Activated CD4-positive, alpha-beta T cell treated with anti-CD3 and anti-CD28 coated beads for 36 hours (primary cell): ENCODE results near the gene UGGT1. TPM values are rescaled to one million over a fixed set of nuclear protein-coding genes. Genes with fewer than 3 reads are reported as not detected.
A peak's percentile ranks its signal among the peaks of the same experiment; 100 is the strongest.

ENCODE experiments used
- ATAC-seq: fragments of 200-7000 bp; cut with Tn5 transposase; one replicate; pipeline ENCODE4 v1.10.0; 2021; ENCODE audit warnings: mild to moderate bottlenecking, moderate library complexity
- CTCF ChIA-PET: fragments of 350-600 bp; sonication (Branson Sonifier 250); formaldehyde crosslinking; loops from one replicate; lab custom pipeline; 2021; ENCODE audit warnings: antibody characterized with exemption; lab: Charles Lee
- POLR2A ChIA-PET: fragments of 350-600 bp; sonication (Branson Sonifier 250); formaldehyde crosslinking; loops from one replicate; lab custom pipeline; 2021; ENCODE audit warnings: antibody characterized with exemption, inconsistent platforms; lab: Charles Lee
- DNase-seq: peaks from one replicate; pipeline ENCODE4 v3.0.0-alpha.2; 2020
- H3K27ac Mint-ChIP-seq: one replicate; pipeline ENCODE4 v1.8.0; 2021; ENCODE audit warnings: mixed read lengths
- H3K27me3 Mint-ChIP-seq: one replicate; pipeline ENCODE4 v1.8.0; 2021; ENCODE audit warnings: mixed read lengths
- H3K36me3 Mint-ChIP-seq: one replicate; pipeline ENCODE4 v1.8.0; 2021; ENCODE audit warnings: low read depth, mixed read lengths
- H3K4me1 Mint-ChIP-seq: one replicate; pipeline ENCODE4 v1.8.0; 2021; ENCODE audit warnings: mixed read lengths
- H3K4me3 Mint-ChIP-seq: one replicate; pipeline ENCODE4 v1.8.0; 2021; ENCODE audit warnings: mild to moderate bottlenecking, moderate library complexity, mixed read lengths
- H3K9me3 Mint-ChIP-seq: one replicate; pipeline ENCODE4 v1.8.0; 2021; ENCODE audit warnings: low read depth, mixed read lengths
- intact Hi-C, 2 experiments: fragments of 100-400 bp; cut with DNase I in 1 of 2; cut with micrococcal nuclease in 1 of 2; formaldehyde crosslinking; loops; one replicate each; pipeline versions ENCODE4 v1.14.2 to v1.15.1; 2022 to 2024; cut with DNase I, micrococcal nuclease
- total RNA-seq, 2 experiments: library from RNA; stranded (reverse); gene quantifications; one replicate each; pipeline ENCODE4 v1.2.3, GENCODE V29; 2021

UGGT1 gene, protein sequence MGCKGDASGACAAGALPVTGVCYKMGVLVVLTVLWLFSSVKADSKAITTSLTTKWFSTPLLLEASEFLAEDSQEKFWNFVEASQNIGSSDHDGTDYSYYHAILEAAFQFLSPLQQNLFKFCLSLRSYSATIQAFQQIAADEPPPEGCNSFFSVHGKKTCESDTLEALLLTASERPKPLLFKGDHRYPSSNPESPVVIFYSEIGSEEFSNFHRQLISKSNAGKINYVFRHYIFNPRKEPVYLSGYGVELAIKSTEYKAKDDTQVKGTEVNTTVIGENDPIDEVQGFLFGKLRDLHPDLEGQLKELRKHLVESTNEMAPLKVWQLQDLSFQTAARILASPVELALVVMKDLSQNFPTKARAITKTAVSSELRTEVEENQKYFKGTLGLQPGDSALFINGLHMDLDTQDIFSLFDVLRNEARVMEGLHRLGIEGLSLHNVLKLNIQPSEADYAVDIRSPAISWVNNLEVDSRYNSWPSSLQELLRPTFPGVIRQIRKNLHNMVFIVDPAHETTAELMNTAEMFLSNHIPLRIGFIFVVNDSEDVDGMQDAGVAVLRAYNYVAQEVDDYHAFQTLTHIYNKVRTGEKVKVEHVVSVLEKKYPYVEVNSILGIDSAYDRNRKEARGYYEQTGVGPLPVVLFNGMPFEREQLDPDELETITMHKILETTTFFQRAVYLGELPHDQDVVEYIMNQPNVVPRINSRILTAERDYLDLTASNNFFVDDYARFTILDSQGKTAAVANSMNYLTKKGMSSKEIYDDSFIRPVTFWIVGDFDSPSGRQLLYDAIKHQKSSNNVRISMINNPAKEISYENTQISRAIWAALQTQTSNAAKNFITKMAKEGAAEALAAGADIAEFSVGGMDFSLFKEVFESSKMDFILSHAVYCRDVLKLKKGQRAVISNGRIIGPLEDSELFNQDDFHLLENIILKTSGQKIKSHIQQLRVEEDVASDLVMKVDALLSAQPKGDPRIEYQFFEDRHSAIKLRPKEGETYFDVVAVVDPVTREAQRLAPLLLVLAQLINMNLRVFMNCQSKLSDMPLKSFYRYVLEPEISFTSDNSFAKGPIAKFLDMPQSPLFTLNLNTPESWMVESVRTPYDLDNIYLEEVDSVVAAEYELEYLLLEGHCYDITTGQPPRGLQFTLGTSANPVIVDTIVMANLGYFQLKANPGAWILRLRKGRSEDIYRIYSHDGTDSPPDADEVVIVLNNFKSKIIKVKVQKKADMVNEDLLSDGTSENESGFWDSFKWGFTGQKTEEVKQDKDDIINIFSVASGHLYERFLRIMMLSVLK (N-terminal part only)
- 10 to 100 TPM; 50.0 to 67.2 TPM for total RNA-seq

DNA sequence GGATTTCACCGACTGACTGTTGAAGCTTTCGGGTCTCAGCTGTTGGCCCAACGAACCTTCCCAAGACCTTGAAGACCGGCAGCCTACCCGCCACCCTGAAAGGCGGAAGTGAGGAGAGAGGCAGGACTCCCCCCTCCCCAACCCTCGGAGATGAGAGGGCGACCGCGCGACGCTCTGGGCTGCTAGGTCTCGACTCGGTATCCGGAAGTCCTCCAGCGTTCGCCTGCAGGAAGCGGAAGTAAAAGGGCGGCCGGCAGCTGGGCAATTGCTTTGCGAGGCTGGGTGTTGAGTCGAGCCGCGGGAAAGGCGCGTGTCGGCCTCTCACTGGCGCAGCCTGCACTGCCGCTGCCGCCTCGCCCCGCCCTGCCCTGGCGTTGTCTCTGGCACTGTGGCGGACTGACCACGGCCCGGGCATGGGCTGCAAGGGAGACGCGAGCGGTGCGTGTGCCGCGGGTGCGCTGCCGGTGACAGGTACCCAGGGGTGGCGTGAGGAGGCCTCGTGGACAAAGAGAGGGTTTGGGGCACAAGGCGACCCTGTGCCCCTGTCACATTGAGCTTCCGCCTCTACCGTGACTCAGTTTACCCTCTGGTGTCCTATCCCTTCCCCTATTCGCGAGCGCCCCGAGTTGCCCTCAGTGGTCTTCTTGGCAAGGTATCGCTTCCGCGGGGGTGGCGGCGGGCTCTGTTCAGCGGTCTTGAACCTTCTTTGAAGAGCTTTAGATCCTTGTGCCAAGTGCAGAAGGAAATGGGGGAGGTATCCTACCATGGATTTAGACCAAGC, at the start of gene UGGT1:
UGGT1 (plus strand) TSS at position 256 of the 781 bp plus-strand sequence; CDS start at position 414, 158 bp downstream.
- ChIA-PET CTCF (interaction anchor here (0.5 to 1.4 kb wide), 7 partner anchors 10 to 230 kb away, joined by 3 to 4 read pairs (median 3); partner anchors contain the start of gene SAP130), POLR2A (interaction anchor here (0.7 to 1.4 kb wide), 3 partner anchors 10 to 282 kb away, joined by 3 to 10 read pairs (median 3); no protein-coding TSS in a partner anchor)
- intact Hi-C loops, result loop anchor here (1.0 to 10.0 kb wide), 14 partner anchors 63 to 1434 kb away; partner anchors contain the start of genes POLR2D (in 2 of the 2), AMMECR1L (in 1 of the 2), ERCC3 (in 1 of the 2) and GYPC (in 1 of the 2)
- peak; percentile 95 for ATAC-seq
- H3K27me3 Mint-ChIP-seq, result no peaks in the 10 kb centered on the region
- no peaks in the 10 kb centered on the region for H3K9me3 Mint-ChIP-seq
- peaks cover 44% of the 10 kb centered on the region for H3K4me1 Mint-ChIP-seq
- H3K4me3 Mint-ChIP-seq, result peak within 1 kb of the TSS; percentile 90
- H3K36me3 Mint-ChIP-seq, result peaks cover 11% of the 10 kb centered on the region
- peak; percentile 96 for DNase-seq
- peak within 1 kb of the TSS; percentile 93 for H3K27ac Mint-ChIP-seq

DNA sequence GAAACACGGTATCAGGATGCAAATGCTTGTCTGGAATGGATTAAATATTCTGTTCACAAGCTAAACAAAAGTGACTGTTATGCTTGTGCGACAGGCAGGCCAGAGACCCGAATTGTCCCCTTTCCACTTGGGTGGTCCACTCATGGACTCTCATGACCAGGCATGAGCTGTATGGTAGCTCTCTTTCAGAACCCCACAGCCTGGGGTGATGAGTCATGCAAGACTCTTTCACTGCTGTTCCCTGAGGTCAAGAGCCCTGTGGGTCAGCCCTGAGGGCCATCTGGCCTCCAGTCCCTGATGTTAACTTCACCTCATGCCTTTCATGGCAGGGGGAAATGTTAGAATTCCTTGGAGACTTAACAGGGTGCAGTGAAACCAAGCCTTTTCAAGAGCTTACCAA, 49.4 kb upstream of the UGGT1 start:
- DNase-seq, result no peak
- no peak overlapping the region for H3K27ac Mint-ChIP-seq
- peaks cover 27% of the 10 kb centered on the region for H3K9me3 Mint-ChIP-seq
- peaks cover 11% of the 10 kb centered on the region for H3K36me3 Mint-ChIP-seq
- no peak for ATAC-seq
- H3K4me1 Mint-ChIP-seq, result no peaks in the 10 kb centered on the region
- intact Hi-C loops, result no loop called here
- no peak overlapping the region for H3K4me3 Mint-ChIP-seq
- ChIA-PET POLR2A (no interaction called here), CTCF (interaction anchor here (0.6 to 1.3 kb wide), 3 partner anchors 9 to 12 kb away, joined by 3 to 4 read pairs (median 3); no protein-coding TSS in a partner anchor)
- H3K27me3 Mint-ChIP-seq, result peaks cover 2% of the 10 kb centered on the region

DNA sequence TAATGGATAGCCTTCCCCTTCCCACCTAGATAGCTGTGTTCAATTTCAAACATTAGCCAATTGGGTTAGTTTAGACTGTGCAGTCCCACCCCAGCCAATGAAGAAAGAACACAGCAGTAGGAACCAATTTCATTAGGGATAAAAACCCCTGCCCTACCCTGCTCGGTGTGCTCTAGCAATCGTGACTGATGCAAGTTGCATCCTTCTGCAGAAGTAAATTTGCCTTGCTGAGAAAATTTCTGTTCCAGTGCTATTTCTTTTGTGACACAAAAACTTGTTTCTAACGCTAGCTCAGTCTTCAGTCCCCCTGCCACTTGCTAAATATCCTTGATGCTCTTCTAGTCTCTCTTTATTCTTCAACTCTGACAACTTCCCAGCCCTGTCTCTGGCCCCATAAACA, 48.0 kb upstream of the UGGT1 start:
- intact Hi-C loops, result no loop called here
- Mint-ChIP-seq H3K4me3 (no peak overlapping the region), H3K9me3 (peaks cover 14% of the 10 kb centered on the region), H3K27ac (no peak overlapping the region), H3K36me3 (peaks cover 8% of the 10 kb centered on the region), H3K27me3 (peaks cover 5% of the 10 kb centered on the region), H3K4me1 (no peaks in the 10 kb centered on the region)
- ATAC-seq (no peak), DNase-seq (no peak)
- CTCF ChIA-PET, result interaction anchor here (0.7 to 1.2 kb wide), 2 partner anchors 11 to 74 kb away, joined by 3 to 4 read pairs; no protein-coding TSS in a partner anchor
- POLR2A ChIA-PET, result no interaction called here

DNA sequence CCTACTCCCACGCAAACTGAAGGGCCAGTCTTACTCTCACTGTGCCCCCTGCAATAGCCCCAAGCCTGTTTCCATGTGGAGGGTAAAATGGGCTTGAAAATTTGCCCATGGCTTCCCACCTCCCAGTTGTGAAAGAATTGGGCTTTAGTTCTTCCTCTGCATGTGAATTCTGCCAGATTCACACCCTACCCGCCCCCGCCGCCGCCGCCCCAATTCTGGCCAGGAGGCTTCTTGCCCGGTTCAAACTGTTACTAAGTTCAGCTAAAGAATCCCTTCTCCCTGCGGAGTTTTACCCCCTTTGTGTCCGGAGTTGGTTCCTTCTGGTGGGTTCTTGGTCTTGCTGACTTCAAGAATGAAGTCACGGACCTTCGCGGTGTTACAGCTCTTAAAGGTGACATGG, 37.7 kb upstream of the UGGT1 start:
- Mint-ChIP-seq H3K27me3 (peaks cover 23% of the 10 kb centered on the region), H3K36me3 (peaks cover 3% of the 10 kb centered on the region), H3K4me1 (no peaks in the 10 kb centered on the region), H3K4me3 (no peak overlapping the region), H3K9me3 (peaks cover 11% of the 10 kb centered on the region), H3K27ac (no peak overlapping the region)
- POLR2A ChIA-PET, result no interaction called here
- intact Hi-C loops, result no loop called here
- ATAC-seq, result no peak
- CTCF ChIA-PET, result interaction anchor here (0.6 to 1.7 kb wide), 3 partner anchors 8 to 11 kb away, joined by 3 to 4 read pairs (median 3); no protein-coding TSS in a partner anchor
- no peak for DNase-seq

DNA sequence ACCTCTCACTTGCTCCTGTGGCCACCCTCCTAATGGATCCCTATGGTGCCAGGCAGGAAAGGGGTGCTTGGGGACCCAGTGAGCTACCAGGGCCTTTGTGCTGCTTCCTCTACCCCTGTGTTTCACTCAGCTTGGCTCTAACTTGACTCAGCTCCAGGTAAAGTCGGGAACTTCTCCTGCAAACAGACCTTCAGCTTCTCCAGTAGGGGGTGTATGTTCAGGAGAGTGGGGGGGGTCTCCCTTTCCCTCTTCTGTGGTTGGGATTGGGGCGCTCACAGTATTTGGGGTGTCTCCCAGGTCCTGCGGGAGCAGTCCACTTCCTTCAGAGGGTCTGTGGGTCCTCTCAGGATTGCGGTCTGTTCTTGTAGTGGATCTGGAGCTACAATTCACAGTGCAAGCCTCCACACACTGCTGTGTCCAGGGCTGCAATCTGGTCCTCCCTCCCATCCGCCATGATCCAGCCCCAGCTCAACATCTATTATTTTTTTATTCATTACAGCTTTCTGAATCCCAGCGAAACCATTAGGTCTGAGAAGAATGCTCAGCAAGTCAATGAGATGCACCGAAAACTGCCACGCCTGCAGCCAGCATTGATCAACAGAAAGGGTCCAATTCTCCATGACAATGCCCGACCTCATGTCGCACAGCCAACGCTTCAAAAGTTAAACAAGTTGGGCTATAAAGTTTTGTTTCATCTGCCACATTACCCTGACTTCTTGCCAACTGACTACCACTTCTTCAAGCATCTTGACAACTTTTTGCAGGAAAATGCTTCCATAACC, 36.7 kb upstream of the UGGT1 start:
- Mint-ChIP-seq H3K4me1 (no peaks in the 10 kb centered on the region), H3K27me3 (peaks cover 22% of the 10 kb centered on the region), H3K27ac (no peak overlapping the region), H3K4me3 (no peak overlapping the region), H3K36me3 (peaks cover 3% of the 10 kb centered on the region), H3K9me3 (peaks cover 9% of the 10 kb centered on the region)
- POLR2A ChIA-PET, result interaction anchor here (0.5 kb wide), 1 partner anchor 479 kb away, joined by 3 read pairs; no protein-coding TSS in a partner anchor
- CTCF ChIA-PET, result interaction anchor here (0.6 to 1.7 kb wide), 3 partner anchors 9 to 42 kb away, joined by 3 to 4 read pairs (median 3); no protein-coding TSS in a partner anchor
- DNase-seq (no peak), ATAC-seq (no peak)
- intact Hi-C loops, result no loop called here

DNA sequence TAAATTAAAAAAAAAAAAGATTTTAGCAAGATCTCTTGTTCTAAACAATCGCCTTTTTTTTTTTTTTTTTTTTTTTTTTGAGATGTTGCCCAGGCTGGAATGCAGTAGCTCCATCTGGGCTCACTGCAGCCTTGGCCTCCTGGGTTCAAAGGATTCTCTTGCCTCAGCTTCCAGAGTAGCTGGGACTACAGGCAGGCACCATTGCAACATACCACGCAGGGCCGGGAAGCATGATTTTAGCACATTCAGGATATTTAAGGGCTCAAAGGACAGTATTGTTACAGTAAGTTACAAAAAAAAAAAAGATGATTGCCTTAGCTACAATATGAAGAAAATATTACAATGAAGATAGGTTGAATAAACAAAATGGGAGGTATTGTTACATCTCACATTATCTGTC, 33.7 kb upstream of the UGGT1 start:
- no peak overlapping the region for H3K27ac Mint-ChIP-seq
- POLR2A ChIA-PET, result no interaction called here
- H3K4me3 Mint-ChIP-seq, result no peak overlapping the region
- no peaks in the 10 kb centered on the region for H3K4me1 Mint-ChIP-seq
- CTCF ChIA-PET, result no interaction called here
- intact Hi-C loops, result no loop called here
- ATAC-seq (no peak), DNase-seq (no peak)
- H3K27me3 Mint-ChIP-seq, result peaks cover 7% of the 10 kb centered on the region
- no peaks in the 10 kb centered on the region for H3K36me3 Mint-ChIP-seq
- H3K9me3 Mint-ChIP-seq, result no peaks in the 10 kb centered on the region

DNA sequence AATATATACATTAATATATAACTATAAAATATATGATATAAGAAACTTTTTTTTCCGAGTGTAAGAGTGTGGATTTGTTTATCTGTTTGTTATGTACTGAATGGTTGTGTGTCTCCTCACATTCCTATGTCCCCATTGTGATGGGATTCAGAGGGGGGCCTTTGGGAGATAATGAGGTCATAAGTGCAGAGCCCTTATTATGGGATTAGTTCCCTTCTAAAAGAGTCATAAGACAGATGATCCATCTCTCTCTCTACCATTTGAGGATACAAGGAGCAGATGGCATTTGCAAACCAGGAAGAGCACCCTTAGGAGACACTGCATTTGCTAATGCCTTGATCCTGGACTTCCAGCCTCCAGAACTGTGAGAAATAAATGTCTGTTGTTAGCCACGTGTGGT, 32.9 kb upstream of the UGGT1 start:
- ChIA-PET POLR2A (no interaction called here), CTCF (no interaction called here)
- H3K27ac Mint-ChIP-seq, result no peak overlapping the region
- no peaks in the 10 kb centered on the region for H3K36me3 Mint-ChIP-seq
- ATAC-seq, result no peak
- H3K9me3 Mint-ChIP-seq, result no peaks in the 10 kb centered on the region
- intact Hi-C loops, result no loop called here
- H3K27me3 Mint-ChIP-seq, result peaks cover 5% of the 10 kb centered on the region
- no peak overlapping the region for H3K4me3 Mint-ChIP-seq
- no peak for DNase-seq
- no peaks in the 10 kb centered on the region for H3K4me1 Mint-ChIP-seq

DNA sequence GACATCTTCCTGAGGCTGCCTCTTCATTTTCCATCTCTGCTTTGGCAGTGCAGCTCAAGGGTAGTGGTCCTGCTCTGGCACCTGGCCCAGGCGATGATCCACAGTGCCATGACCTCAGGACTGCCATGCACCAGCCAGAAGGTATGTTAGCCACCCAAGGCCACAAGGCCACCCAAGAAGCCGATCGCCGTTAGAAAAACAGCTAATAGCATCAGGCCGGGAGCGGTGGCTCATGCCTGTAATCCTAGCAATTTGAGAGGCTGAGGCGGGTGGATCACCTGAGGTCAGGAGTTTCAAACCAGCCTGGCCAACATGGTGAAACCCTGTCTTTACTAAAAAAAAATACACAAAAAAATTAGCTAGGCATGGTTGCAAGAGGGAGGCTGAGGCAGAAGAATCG, 28.4 kb upstream of the UGGT1 start:
- Mint-ChIP-seq H3K9me3 (no peaks in the 10 kb centered on the region), H3K4me1 (no peaks in the 10 kb centered on the region), H3K36me3 (no peaks in the 10 kb centered on the region), H3K27ac (no peak overlapping the region), H3K4me3 (no peak overlapping the region), H3K27me3 (no peaks in the 10 kb centered on the region)
- ATAC-seq (no peak), DNase-seq (no peak)
- POLR2A ChIA-PET, result interaction anchor here (0.7 to 0.9 kb wide), 2 partner anchors 34 to 209 kb away, joined by 3 read pairs; no protein-coding TSS in a partner anchor
- intact Hi-C loops, result no loop called here
- CTCF ChIA-PET, result interaction anchor here (0.7 kb wide), 2 partner anchors 9 to 583 kb away, joined by 3 read pairs; no protein-coding TSS in a partner anchor

DNA sequence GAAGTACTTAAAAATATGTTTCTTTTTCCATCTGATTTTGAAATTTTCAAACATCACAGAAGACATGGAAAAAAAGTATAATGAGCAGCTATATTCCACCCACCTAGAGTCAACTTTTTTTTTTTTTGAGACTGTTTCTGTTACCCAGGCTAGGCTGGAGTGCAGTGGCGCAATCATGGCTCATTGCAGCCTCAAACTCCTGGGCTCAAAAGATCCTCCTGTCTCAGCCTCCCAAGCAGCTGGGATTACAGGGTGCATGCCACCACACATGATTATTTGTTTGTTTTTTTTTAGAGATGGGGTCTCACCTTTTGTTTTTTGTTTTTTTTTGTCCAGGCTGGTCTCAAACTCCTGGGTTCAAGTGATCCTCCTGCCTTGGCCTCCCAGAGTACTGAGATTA, 26.6 kb upstream of the UGGT1 start:
- ChIA-PET CTCF (interaction anchor here (1.0 to 1.5 kb wide), 2 partner anchors 91 to 170 kb away, joined by 3 to 4 read pairs; no protein-coding TSS in a partner anchor), POLR2A (no interaction called here)
- intact Hi-C loops, result no loop called here
- Mint-ChIP-seq H3K4me1 (no peaks in the 10 kb centered on the region), H3K27ac (no peak overlapping the region), H3K9me3 (no peaks in the 10 kb centered on the region), H3K36me3 (no peaks in the 10 kb centered on the region), H3K27me3 (no peaks in the 10 kb centered on the region), H3K4me3 (no peak overlapping the region)
- DNase-seq (no peak), ATAC-seq (no peak)
